Prostate gland (tissue), 2 donors: ENCODE results near the gene FNDC3B. TPM values are rescaled to one million over a fixed set of nuclear protein-coding genes. Genes with fewer than 3 reads are reported as not detected.
A peak's percentile ranks its signal among the peaks of the same experiment; 100 is the strongest.

ENCODE experiments used
- DNase-seq: peaks from one replicate; pipeline ENCODE4 v3.0.0-alpha.2; 2019; ENCODE audit warnings: low spot score
- H3K27ac ChIP-seq, 2 donors: fragments of 200-600 bp; sonication (generic); 2 replicates each; pipeline ENCODE4 v1.5.1; 2017 to 2019
- H3K27me3 ChIP-seq: fragments of 200-600 bp; sonication (generic); replicated peaks from 2 replicates; pipeline ENCODE4 v1.5.1; 2019; ENCODE audit not compliant: insufficient read depth
- H3K36me3 ChIP-seq, 2 donors: fragments of 200-600 bp; sonication (generic); 1 replicate in 1 of 2; 2 replicates in 1 of 2; pipeline versions ENCODE4 v1.5.1 to v1.8.1; 2017 to 2019
- H3K4me1 ChIP-seq: fragments of 200-600 bp; sonication (generic); replicated peaks from 2 replicates; pipeline ENCODE4 v1.5.1; 2019
- H3K4me3 ChIP-seq, 2 donors: fragments of 200-600 bp; sonication (generic); 2 replicates each; pipeline ENCODE4 v1.5.1; 2017 to 2019
- H3K9me3 ChIP-seq: fragments of 200-600 bp; sonication (generic); 2 replicates; pipeline ENCODE4 v1.5.1; 2017
- CTCF ChIP-seq, 4 experiments: fragments of 200-600 bp in 2 of 4; fragments of 450-650 bp in 2 of 4; sonication (generic) in 2 of 4; IDR thresholded peaks; 1 replicate in 3 of 4; 2 replicates in 1 of 4; pipeline ENCODE4 v1.5.1; 2016 to 2019; ENCODE audit warnings: antibody characterized with exemption in 4 of 4, mild to moderate bottlenecking in 2 of 4, moderate library complexity in 2 of 4
- POLR2A ChIP-seq: fragments of 450-650 bp; IDR thresholded peaks from one replicate; pipeline ENCODE4 v1.6.1; 2016; ENCODE audit warnings: antibody characterized with exemption, mild to moderate bottlenecking
- POLR2AphosphoS5 ChIP-seq: sonication (generic); formaldehyde crosslinking; IDR thresholded peaks from one replicate; pipeline ENCODE4 v1.6.1; 2017; ENCODE audit warnings: antibody characterized with exemption
- WGBS: methylation state at CpG from one replicate; pipeline ENCODE4 v1.1.5; 2018; 5-methylcytosine and 5-hydroxymethylcytosine counted together
- intact Hi-C: fragments of 100-400 bp; cut with DNase I; formaldehyde crosslinking; loops from one replicate; pipeline ENCODE4 v1.14.2; 2022
- total RNA-seq, 2 donors: library from RNA; depleted of rRNA; stranded (reverse); fragments of >200 nt; gene quantifications; one replicate each; pipeline ENCODE4 v1.1.0, GENCODE V29; 2016

FNDC3B gene
- total RNA-seq, 2 donors from 2014 or later = 35.9 to 62.4 TPM

- no peak for TF ChIP-seq CTCF (IDR thresholded peaks at IDR 0.05)
- no peak for TF ChIP-seq POLR2AphosphoS5
- no peak for TF ChIP-seq POLR2A
- Histone ChIP-seq H3K4me1 (peaks cover 15% of the 10 kb centered on the region), H3K27me3 (no peaks in the 10 kb centered on the region), H3K36me3 (no peaks in the 10 kb centered on the region), H3K27ac (no peak overlapping the region), H3K4me3 (no peak overlapping the region), H3K9me3 (no peaks in the 10 kb centered on the region)
- DNase-seq = no peak
- 90% methylated on average over 3 of the region's 3 CpGs for WGBS
- intact Hi-C loops = no loop called here
Measured at GRCh38 chr3:172150268-172150667, 110.9 kb downstream of the FNDC3B start.

DNA sequence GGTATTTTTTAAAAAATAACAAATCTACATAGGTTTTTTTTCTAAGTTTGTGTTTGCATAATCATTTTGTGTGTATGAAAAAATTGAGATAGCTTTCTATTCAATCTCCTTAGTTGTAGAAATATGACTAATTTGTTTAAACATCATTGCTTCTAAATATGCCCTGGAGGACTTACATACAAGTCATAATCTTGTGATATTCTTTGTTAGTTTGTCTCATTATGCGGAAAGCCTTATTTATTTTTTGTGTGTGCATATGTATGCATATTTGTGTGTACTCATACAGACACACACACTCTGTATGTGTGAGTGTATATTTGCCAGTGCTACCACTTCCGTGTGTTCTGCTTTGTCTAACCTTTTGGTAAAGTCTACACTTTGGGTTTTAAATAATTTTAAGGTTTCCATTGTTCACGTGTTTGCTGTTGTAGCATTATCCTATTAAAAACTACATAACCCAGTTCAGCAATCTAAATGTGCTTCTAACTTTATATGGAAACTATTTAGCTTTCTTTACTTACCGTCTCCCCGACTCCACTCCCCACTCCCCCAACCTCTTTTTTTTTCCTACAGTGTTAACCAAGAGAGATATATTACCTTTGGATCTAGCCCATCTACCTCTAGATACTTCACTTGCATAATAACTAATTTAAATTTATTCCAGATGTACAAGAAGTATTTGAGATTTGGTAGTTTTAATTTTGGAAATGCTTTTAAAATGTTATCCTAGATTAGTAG, 111.7 kb downstream of the FNDC3B start:
- intact Hi-C loops = no loop called here
- H3K27me3 ChIP-seq = no peaks in the 10 kb centered on the region
- no peak overlapping the region for H3K4me3 ChIP-seq
- no peak overlapping the region for H3K27ac ChIP-seq
- peaks cover 15% of the 10 kb centered on the region for H3K4me1 ChIP-seq
- WGBS = 71% methylated on average over 5 of the region's 5 CpGs
- no peak for TF ChIP-seq CTCF (IDR thresholded peaks at IDR 0.05)
- TF ChIP-seq POLR2AphosphoS5 = no peak
- TF ChIP-seq POLR2A = no peak
- H3K36me3 ChIP-seq = no peaks in the 10 kb centered on the region
- no peak for DNase-seq
- no peaks in the 10 kb centered on the region for H3K9me3 ChIP-seq

DNA sequence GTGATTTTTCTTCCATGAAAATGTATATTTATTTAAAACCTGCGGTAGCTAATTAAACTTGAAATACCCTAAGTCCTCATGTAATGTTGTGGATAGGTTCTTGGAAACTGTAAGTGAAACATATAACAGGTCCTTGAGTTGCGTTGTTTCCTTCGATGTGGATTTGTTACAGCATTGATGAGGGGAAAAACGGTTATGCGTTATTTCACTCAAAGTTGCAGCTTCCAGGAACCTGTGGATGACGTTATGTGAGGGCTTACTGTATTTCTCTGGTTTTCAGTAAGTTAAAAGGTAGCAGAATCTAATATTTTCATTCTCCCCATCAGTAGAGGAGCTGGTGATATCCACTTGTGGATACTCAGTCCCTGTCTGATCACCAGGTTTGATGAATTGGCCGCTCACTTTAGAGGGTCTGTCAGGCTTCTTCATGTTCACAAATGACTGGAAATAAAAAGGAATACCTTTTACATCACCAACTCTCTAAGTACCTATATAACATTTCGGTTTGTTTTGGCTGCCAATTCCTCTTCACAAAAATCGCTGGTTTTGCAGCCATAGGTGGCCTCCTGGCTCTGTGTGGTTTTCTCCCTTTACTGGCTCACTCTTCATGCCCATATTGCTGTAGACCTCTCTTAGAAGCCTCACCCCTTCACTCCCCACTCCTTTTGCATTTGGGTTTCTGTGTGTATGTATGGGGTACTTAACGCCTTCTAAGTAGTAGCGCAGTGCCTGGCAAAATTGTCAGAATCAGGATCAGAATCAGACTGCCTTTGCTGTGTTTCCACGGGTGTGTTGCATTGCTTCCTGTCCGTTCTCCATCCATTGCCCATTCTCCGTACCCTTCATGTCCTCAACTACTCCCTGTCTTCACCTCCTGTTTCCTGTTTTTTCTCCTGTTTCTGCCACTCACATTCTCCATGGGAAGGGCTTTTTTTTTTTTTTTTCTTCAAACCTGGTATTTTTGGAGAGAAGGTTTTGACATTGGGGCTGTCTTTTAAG, 112.6 kb downstream of the FNDC3B start:
- H3K4me1 ChIP-seq = peaks cover 15% of the 10 kb centered on the region
- H3K27me3 ChIP-seq = no peaks in the 10 kb centered on the region
- TF ChIP-seq POLR2AphosphoS5 = no peak
- TF ChIP-seq CTCF (IDR thresholded peaks at IDR 0.05) = no peak
- TF ChIP-seq POLR2A = no peak
- no peaks in the 10 kb centered on the region for H3K36me3 ChIP-seq
- intact Hi-C loops = no loop called here
- no peak for DNase-seq
- 91% methylated on average over 14 of the region's 14 CpGs for WGBS
- no peak overlapping the region for H3K4me3 ChIP-seq
- no peaks in the 10 kb centered on the region for H3K9me3 ChIP-seq
- H3K27ac ChIP-seq = peak overlapping the region; percentile 77 to 81

DNA sequence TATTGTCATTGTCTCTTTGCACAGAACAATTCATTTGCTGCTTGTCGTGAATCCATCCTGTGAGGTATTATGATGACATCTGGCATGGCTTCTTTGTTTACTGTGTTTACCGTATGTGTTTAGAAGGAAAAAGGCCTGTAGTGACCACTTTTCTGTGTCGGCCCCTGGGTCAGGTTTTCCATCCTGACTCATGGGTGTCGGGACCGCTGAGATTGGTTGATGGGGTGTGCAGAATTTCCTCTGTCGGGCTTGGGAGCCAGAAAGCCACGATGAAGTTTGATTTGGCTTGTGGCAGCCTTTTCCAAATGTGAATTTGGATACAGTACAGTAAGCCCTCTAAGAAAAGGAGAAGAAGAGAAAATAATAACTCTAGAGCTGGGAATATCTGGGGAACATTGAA, 113.5 kb downstream of the FNDC3B start:
- peak overlapping the region; percentile 77 to 81 for H3K27ac ChIP-seq
- intact Hi-C loops = no loop called here
- no peak overlapping the region for H3K4me3 ChIP-seq
- H3K36me3 ChIP-seq = no peaks in the 10 kb centered on the region
- H3K4me1 ChIP-seq = peaks cover 15% of the 10 kb centered on the region
- no peaks in the 10 kb centered on the region for H3K27me3 ChIP-seq
- H3K9me3 ChIP-seq = no peaks in the 10 kb centered on the region
- WGBS = 14% methylated on average over 7 of the region's 7 CpGs
- TF ChIP-seq POLR2AphosphoS5 (no peak), CTCF (IDR thresholded peaks at IDR 0.05) (no peak), POLR2A (no peak)
- no peak for DNase-seq
